PC-3 (cell line): Measurements from ENCODE around the gene NOL4L. TPM values are rescaled to one million over a fixed set of nuclear protein-coding genes. Genes with fewer than 3 reads are reported as not detected.

Source experiments
- ATAC-seq: fragments of 200-7000 bp; cut with Tn5 transposase; 2 replicates; pipeline ENCODE4 v1.9.1; 2020; ENCODE audit warnings: mild to moderate bottlenecking, moderate library complexity
- BruUV-seq: library from RNA; stranded (reverse); fragments of 400-500 nt; replicated peaks from 2 replicates; lab custom pipeline; 2021; lab: Mats Ljungman, UMichigan
- CTCF ChIA-PET: fragments of 300-600 bp; sonication (Branson Sonifier 250); formaldehyde crosslinking; loops from one replicate; lab custom pipeline; 2022; ENCODE audit warnings: antibody characterized with exemption; lab: Charles Lee
- POLR2A ChIA-PET: fragments of 300-600 bp; sonication (Branson Sonifier 250); formaldehyde crosslinking; loops from one replicate; lab custom pipeline; 2022; ENCODE audit warnings: antibody characterized with exemption; ENCODE audit not compliant: unreplicated experiment; lab: Charles Lee
- DNase-seq: peaks from one replicate; pipeline ENCODE4 v3.0.0-alpha.2; 2015
- H2AFZ ChIP-seq: fragments of 300-600 bp; sonication (generic); 2 replicates; pipeline ENCODE4 v1.6.0; 2016; ENCODE audit warnings: antibody characterized with exemption, low read length
- H3F3A ChIP-seq: fragments of 300-600 bp; sonication (generic); one replicate; pipeline ENCODE4 v1.6.0; 2017; ENCODE audit warnings: antibody characterized with exemption, low read length, control low read depth, mild to moderate bottlenecking; ENCODE audit not compliant: unreplicated experiment
- H3K27ac ChIP-seq: fragments of 300-600 bp; sonication (generic); 2 replicates; pipeline ENCODE4 v1.5.1; 2016; ENCODE audit warnings: mild to moderate bottlenecking, low read length
- H3K27me3 ChIP-seq: fragments of 300-600 bp; sonication (generic); 2 replicates; pipeline ENCODE4 v1.6.1; 2016; ENCODE audit warnings: low read length, mixed read lengths
- H3K36me3 ChIP-seq: fragments of 300-600 bp; sonication (generic); 2 replicates; pipeline ENCODE4 v1.6.1; 2016; ENCODE audit warnings: low read depth, mixed run types, low read length, mixed read lengths
- H3K4me1 ChIP-seq: fragments of 300-600 bp; sonication (generic); 2 replicates; pipeline ENCODE4 v1.5.1; 2016; ENCODE audit warnings: low read length; ENCODE audit not compliant: insufficient read depth
- H3K4me2 ChIP-seq: fragments of 300-600 bp; sonication (generic); 2 replicates; pipeline ENCODE4 v1.6.0; 2016; ENCODE audit warnings: low read length
- H3K4me3 ChIP-seq: fragments of 300-600 bp; sonication (generic); 2 replicates; pipeline ENCODE4 v1.5.1; 2016; ENCODE audit warnings: mild to moderate bottlenecking, low read length, mixed read lengths
- H3K79me2 ChIP-seq: fragments of 300-600 bp; sonication (generic); 2 replicates; pipeline ENCODE4 v1.6.1; 2017; ENCODE audit warnings: low read length, mixed read lengths
- H3K9ac ChIP-seq: fragments of 300-600 bp; sonication (generic); 2 replicates; pipeline ENCODE4 v1.6.0; 2016; ENCODE audit warnings: mild to moderate bottlenecking, low read length
- H3K9me2 ChIP-seq: fragments of 300-600 bp; sonication (generic); replicated peaks from 2 replicates; pipeline ENCODE4 v1.6.1; 2016; ENCODE audit warnings: mixed run types, low read length, mixed read lengths
- H3K9me3 ChIP-seq: fragments of 300-600 bp; sonication (generic); 2 replicates; pipeline ENCODE4 v1.6.1; 2016; ENCODE audit warnings: low read length, mixed read lengths
- H4K20me1 ChIP-seq: fragments of 300-600 bp; sonication (generic); 2 replicates; pipeline ENCODE4 v1.6.1; 2016; ENCODE audit warnings: low read length, mixed read lengths
- CTCF ChIP-seq: fragments of 300-600 bp; sonication (generic); conservative IDR thresholded peaks from 2 replicates; pipeline ENCODE4 v1.5.1; 2017; ENCODE audit warnings: antibody characterized with exemption, low read depth, mild to moderate bottlenecking, low read length
- EZH2 ChIP-seq: fragments of 300-600 bp; sonication (generic); IDR thresholded peaks from one replicate; pipeline ENCODE4 v1.6.1; 2017; ENCODE audit warnings: antibody characterized with exemption, mild to moderate bottlenecking, low read length; ENCODE audit not compliant: unreplicated experiment
- EZH2phosphoT487 ChIP-seq: fragments of 300-600 bp; sonication (generic); IDR thresholded peaks from 2 replicates; pipeline ENCODE4 v1.6.1; 2018; ENCODE audit warnings: mild to moderate bottlenecking, antibody characterized with exemption, low read length, borderline replicate concordance
- intact Hi-C: fragments of 100-400 bp; cut with micrococcal nuclease; formaldehyde crosslinking; loops from 2 replicates; pipeline ENCODE4 v1.9.0; 2023
- total RNA-seq: library from RNA; depleted of rRNA; stranded (reverse); fragments of >200 nt; gene quantifications from 2 replicates; pipeline ENCODE4 v1.2.3, GENCODE V29; 2014

Gene NOL4L
- total RNA-seq, 1 experiment from 2014 or later = 7.3 TPM

- no peak for DNase-seq
- Histone ChIP-seq H3K9me2 (no peaks in the 10 kb centered on the region), H2AFZ (no peak overlapping the region), H3K27ac (no peak overlapping the region), H3K9ac (no peak overlapping the region), H3K27me3 (no peaks in the 10 kb centered on the region), H3K36me3 (no peaks in the 10 kb centered on the region), H3K9me3 (no peaks in the 10 kb centered on the region), H4K20me1 (no peaks in the 10 kb centered on the region), H3K4me3 (no peak overlapping the region), H3K4me1 (peaks cover 21% of the 10 kb centered on the region), H3K79me2 (peaks cover 37% of the 10 kb centered on the region), H3F3A (no peaks in the 10 kb centered on the region), H3K4me2 (no peak overlapping the region)
- no TSS peak for BruUV-seq
- ChIA-PET POLR2A (no interaction called here), CTCF (no interaction called here)
- no peak for ATAC-seq
- intact Hi-C loops = no loop called here
- TF ChIP-seq CTCF (no peak), EZH2phosphoT487 (no peak), EZH2 (no peak)
These were observed 105.4 kb downstream of the NOL4L start for GRCh38 chr20:32479697-32480171.

- no peak overlapping the region for H3K9ac ChIP-seq
- no peak overlapping the region for H2AFZ ChIP-seq
- no peaks in the 10 kb centered on the region for H3F3A ChIP-seq
- no peaks in the 10 kb centered on the region for H3K27me3 ChIP-seq
- H3K9me2 ChIP-seq = no peaks in the 10 kb centered on the region
- H3K4me2 ChIP-seq = no peak overlapping the region
- ATAC-seq (no peak), DNase-seq (no peak)
- no peaks in the 10 kb centered on the region for H4K20me1 ChIP-seq
- no peak overlapping the region for H3K4me3 ChIP-seq
- peaks cover 22% of the 10 kb centered on the region for H3K4me1 ChIP-seq
- TF ChIP-seq EZH2 (no peak), CTCF (no peak), EZH2phosphoT487 (no peak)
- ChIA-PET CTCF (no interaction called here), POLR2A (no interaction called here)
- no peaks in the 10 kb centered on the region for H3K9me3 ChIP-seq
- no peaks in the 10 kb centered on the region for H3K36me3 ChIP-seq
- H3K79me2 ChIP-seq = peaks cover 37% of the 10 kb centered on the region
- no TSS peak for BruUV-seq
- intact Hi-C loops = no loop called here
- H3K27ac ChIP-seq = no peak overlapping the region
These were observed 106.1 kb downstream of the NOL4L start for GRCh38 chr20:32479012-32479411.

GRCh38 chr20:32478576-32478975 is 106.6 kb downstream of the NOL4L start:
- Histone ChIP-seq H2AFZ (no peak overlapping the region), H3K36me3 (no peaks in the 10 kb centered on the region), H3K4me1 (peaks cover 22% of the 10 kb centered on the region), H3K9me2 (no peaks in the 10 kb centered on the region), H3F3A (no peaks in the 10 kb centered on the region), H4K20me1 (no peaks in the 10 kb centered on the region), H3K79me2 (peaks cover 40% of the 10 kb centered on the region), H3K9ac (no peak overlapping the region), H3K4me2 (no peak overlapping the region), H3K27me3 (no peaks in the 10 kb centered on the region), H3K27ac (no peak overlapping the region), H3K9me3 (no peaks in the 10 kb centered on the region), H3K4me3 (no peak overlapping the region)
- ChIA-PET CTCF (no interaction called here), POLR2A (no interaction called here)
- intact Hi-C loops = no loop called here
- TF ChIP-seq CTCF = no peak
- no peak for TF ChIP-seq EZH2phosphoT487
- no peak for TF ChIP-seq EZH2
- no peak for ATAC-seq
- no peak for DNase-seq
- BruUV-seq = no TSS peak
